Measurements from ENCODE around the gene LMF1. TPM values are rescaled to one million over a fixed set of nuclear protein-coding genes. Genes with fewer than 3 reads are reported as not detected.

The LMF1 gene
- total and polyA plus RNA-seq, 2 of the 4 experiments (the other 2 are of a cell fraction), result 7.7 to 13.1 TPM

DNA sequence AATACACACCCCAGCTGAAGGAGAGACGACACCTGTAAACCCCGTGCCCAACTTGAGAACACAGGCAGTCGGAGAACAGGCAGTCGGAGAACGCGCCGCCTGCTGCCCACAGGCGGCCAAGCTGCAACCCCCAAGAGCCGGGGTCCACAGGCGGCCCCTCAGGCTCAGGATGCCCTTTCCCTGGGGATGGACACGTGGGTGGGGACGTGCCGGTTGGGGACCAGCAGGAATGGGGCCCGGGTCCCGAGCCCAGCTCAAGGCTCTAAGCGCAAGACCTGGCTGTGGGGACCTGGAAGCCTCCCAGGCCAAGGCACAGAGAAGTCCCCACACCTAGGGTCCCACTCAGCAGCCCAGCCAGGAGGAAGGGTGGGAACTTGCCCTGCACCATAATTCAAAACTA is 90.8 kb downstream of the LMF1 start:
- no peaks in the 10 kb centered on the region for H3K9me1 ChIP-seq (ENCODE audit: insufficient read depth, low read length)
- no peak overlapping the region for H2AFZ ChIP-seq (replicated peaks; ENCODE audit: low read length, poor library complexity)
- WGBS, 2 experiments (ENCODE audit: extremely low coverage in 2 of 2, insufficient read length in 1 of 2), result 79% methylated on average over 3 of the region's 16 CpGs; no CpG with 5 or more reads in 1 of the 2 experiments
- no peak overlapping the region for H4K8ac ChIP-seq (ENCODE audit: low read depth in 2 of 2, low read length in 2 of 2)
- H3K4me2 ChIP-seq (ENCODE audit: low read depth, low read length), result no peak overlapping the region
- H2AK5ac ChIP-seq (ENCODE audit: low read depth, low read length), result no peak overlapping the region
- TF ChIP-seq RCOR1 (IDR thresholded peaks at IDR 0.05; ENCODE audit: insufficient replicate concordance, low read length), result no peak
- no peak for TF ChIP-seq MAZ (IDR thresholded peaks at IDR 0.05; ENCODE audit: borderline replicate concordance, low read depth, low read length)
- no peak for TF ChIP-seq MAFK (IDR thresholded peaks at IDR 0.05; ENCODE audit: low read depth, low read length)
- TF ChIP-seq NFE2L2 (IDR thresholded peaks at IDR 0.05; ENCODE audit: low read depth, low read length), result no peak
- TF ChIP-seq, protein P1, sequence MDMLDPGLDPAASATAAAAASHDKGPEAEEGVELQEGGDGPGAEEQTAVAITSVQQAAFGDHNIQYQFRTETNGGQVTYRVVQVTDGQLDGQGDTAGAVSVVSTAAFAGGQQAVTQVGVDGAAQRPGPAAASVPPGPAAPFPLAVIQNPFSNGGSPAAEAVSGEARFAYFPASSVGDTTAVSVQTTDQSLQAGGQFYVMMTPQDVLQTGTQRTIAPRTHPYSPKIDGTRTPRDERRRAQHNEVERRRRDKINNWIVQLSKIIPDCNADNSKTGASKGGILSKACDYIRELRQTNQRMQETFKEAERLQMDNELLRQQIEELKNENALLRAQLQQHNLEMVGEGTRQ (IDR thresholded peaks at IDR 0.05; ENCODE audit: low read depth, low read length), result no peak
- no peak for TF ChIP-seq RFX5 (IDR thresholded peaks at IDR 0.05; ENCODE audit: low read depth, low read length)
- TF ChIP-seq CEBPB (IDR thresholded peaks at IDR 0.05; ENCODE audit: low read depth, low read length), result no peak
- TF ChIP-seq POLR2A (IDR thresholded peaks at IDR 0.05; ENCODE audit: low read depth, low read length), result no peak
- no peak for TF ChIP-seq CHD1 (IDR thresholded peaks at IDR 0.05; ENCODE audit: low read depth, low read length)
- TF ChIP-seq FOS (IDR thresholded peaks at IDR 0.05; ENCODE audit: low read depth, low read length), result no peak
- no peak for TF ChIP-seq SMC3 (IDR thresholded peaks at IDR 0.05; ENCODE audit: low read depth, low read length)
- TF ChIP-seq, protein P2, sequence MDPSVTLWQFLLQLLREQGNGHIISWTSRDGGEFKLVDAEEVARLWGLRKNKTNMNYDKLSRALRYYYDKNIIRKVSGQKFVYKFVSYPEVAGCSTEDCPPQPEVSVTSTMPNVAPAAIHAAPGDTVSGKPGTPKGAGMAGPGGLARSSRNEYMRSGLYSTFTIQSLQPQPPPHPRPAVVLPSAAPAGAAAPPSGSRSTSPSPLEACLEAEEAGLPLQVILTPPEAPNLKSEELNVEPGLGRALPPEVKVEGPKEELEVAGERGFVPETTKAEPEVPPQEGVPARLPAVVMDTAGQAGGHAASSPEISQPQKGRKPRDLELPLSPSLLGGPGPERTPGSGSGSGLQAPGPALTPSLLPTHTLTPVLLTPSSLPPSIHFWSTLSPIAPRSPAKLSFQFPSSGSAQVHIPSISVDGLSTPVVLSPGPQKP (IDR thresholded peaks at IDR 0.05; ENCODE audit: borderline replicate concordance, low read depth, low read length), result no peak
- no peak for TF ChIP-seq MXI1 (IDR thresholded peaks at IDR 0.05; ENCODE audit: borderline replicate concordance, low read depth, low read length)
- no peak for TF ChIP-seq BHLHE40 (IDR thresholded peaks at IDR 0.05; ENCODE audit: low read depth, low read length)
- TF ChIP-seq, protein P3, sequence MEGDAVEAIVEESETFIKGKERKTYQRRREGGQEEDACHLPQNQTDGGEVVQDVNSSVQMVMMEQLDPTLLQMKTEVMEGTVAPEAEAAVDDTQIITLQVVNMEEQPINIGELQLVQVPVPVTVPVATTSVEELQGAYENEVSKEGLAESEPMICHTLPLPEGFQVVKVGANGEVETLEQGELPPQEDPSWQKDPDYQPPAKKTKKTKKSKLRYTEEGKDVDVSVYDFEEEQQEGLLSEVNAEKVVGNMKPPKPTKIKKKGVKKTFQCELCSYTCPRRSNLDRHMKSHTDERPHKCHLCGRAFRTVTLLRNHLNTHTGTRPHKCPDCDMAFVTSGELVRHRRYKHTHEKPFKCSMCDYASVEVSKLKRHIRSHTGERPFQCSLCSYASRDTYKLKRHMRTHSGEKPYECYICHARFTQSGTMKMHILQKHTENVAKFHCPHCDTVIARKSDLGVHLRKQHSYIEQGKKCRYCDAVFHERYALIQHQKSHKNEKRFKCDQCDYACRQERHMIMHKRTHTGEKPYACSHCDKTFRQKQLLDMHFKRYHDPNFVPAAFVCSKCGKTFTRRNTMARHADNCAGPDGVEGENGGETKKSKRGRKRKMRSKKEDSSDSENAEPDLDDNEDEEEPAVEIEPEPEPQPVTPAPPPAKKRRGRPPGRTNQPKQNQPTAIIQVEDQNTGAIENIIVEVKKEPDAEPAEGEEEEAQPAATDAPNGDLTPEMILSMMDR (conservative IDR thresholded peaks at IDR 0.05; ENCODE audit: low read depth, low read length), result no peak
- no peak for TF ChIP-seq RAD21 (IDR thresholded peaks at IDR 0.05; ENCODE audit: low read length)
- H3K23ac ChIP-seq (ENCODE audit: low read depth, low read length), result no peak overlapping the region
- H3K14ac ChIP-seq (replicated peaks; ENCODE audit: low read depth, low read length), result no peak overlapping the region
- no peak overlapping the region for H2BK120ac ChIP-seq (ENCODE audit: low read depth, low read length)
- no peak overlapping the region for H3K9ac ChIP-seq (ENCODE audit: low read depth, low read length)
- ChIA-PET CTCF (no interaction called here), POLR2A (ENCODE audit: unreplicated experiment) (no interaction called here)
- ATAC-seq (ENCODE audit: low read depth) (no peak), DNase-seq (no peak)
- no peak overlapping the region for H4K91ac ChIP-seq (ENCODE audit: insufficient read depth, low read depth, low read length)
- H3K36me3 ChIP-seq (ENCODE audit: control insufficient read depth, insufficient read depth, low read length), result peaks cover 3% of the 10 kb centered on the region
- no peaks in the 10 kb centered on the region for H4K20me1 ChIP-seq (ENCODE audit: insufficient read depth, low read length)
- no peaks in the 10 kb centered on the region for H3K27me3 ChIP-seq (ENCODE audit: control insufficient read depth, insufficient read depth, low read length)
- H3K4me1 ChIP-seq (ENCODE audit: control insufficient read depth, insufficient read depth, low read length), result no peaks in the 10 kb centered on the region
- no peaks in the 10 kb centered on the region for H3K79me1 ChIP-seq (ENCODE audit: low read depth in 1 of 2, low read length in 2 of 2)
- in situ Hi-C loops (cut with MboI; ENCODE audit: low sequenced_read_pairs) (no loop called here), intact Hi-C loops (cut with micrococcal nuclease) (no loop called here), dilution Hi-C loops (cut with HindIII; ENCODE audit: low sequenced_read_pairs, unreplicated experiment) (no loop called here)
- H3K4me3 ChIP-seq (ENCODE audit: insufficient read depth, low read depth, low read length), result no peak overlapping the region
- no peak overlapping the region for H2BK5ac ChIP-seq (ENCODE audit: low read depth, low read length, poor library complexity, severe bottlenecking)
- H3K9me3 ChIP-seq (ENCODE audit: control insufficient read depth, insufficient read depth, low read length), result peaks cover 10% of the 10 kb centered on the region
- no TSS peak for BruUV-seq (replicated peaks)
- no peak overlapping the region for H3K18ac ChIP-seq (ENCODE audit: low read depth, low read length)
- H4K5ac ChIP-seq (ENCODE audit: low read depth, low read length), result no peak overlapping the region
- no peak overlapping the region for H2BK20ac ChIP-seq (ENCODE audit: low read depth, low read length)
- no peak overlapping the region for H3K4ac ChIP-seq (ENCODE audit: low read depth, low read length)
- H3K56ac ChIP-seq (ENCODE audit: extremely low read depth, insufficient read depth, low read length), result no peak overlapping the region
- H2BK15ac ChIP-seq (ENCODE audit: low read depth, low read length), result no peak overlapping the region
- no peak overlapping the region for H2AK9ac ChIP-seq (replicated peaks; ENCODE audit: low read depth, low read length, poor library complexity)
- H3K27ac ChIP-seq (ENCODE audit: insufficient read depth, low read length), result no peak overlapping the region
